ENCODE data around the gene PNMA6E. TPM values are rescaled to one million over a fixed set of nuclear protein-coding genes. Genes with fewer than 3 reads are reported as not detected.

Gene PNMA6E
- polyA plus RNA-seq, 3 donors = not detected

GRCh38 chrX:153365670-153366069, 35.5 kb downstream of the PNMA6E start:
- DNase-seq (ENCODE audit: low read depth in 3 of 3, low spot score in 2 of 3) = no peak

DNA sequence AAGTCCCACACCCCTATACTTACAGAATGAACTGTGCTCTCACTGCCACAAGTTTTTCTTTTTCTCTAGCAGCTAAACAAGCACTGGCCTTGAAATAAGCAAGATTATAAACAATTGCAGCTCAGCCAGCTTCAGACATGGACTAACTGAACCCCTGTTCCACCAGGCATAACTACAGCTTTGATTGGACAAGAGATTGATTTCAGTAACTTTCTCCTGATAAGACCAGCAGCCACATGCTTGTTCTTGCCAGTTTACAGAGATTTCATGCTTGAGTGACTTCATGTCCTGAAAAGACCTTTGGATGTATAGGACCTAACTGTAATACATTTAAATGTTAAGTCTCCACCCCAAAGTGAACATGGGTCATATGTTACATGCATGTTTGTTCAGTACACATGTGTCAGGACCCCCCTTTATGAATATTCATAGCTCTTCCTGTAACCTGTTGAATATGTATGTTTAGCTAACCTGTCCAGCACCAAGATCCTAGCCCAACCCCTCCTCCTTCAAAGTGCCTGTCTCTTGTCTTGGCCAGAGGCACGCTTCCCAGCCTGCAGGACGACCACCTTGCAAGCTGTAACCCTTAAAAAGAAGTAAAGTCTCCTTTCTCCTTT, 39.3 kb downstream of the PNMA6E start:
- DNase-seq (ENCODE audit: low read depth in 3 of 3, low spot score in 2 of 3) = no peak

DNA sequence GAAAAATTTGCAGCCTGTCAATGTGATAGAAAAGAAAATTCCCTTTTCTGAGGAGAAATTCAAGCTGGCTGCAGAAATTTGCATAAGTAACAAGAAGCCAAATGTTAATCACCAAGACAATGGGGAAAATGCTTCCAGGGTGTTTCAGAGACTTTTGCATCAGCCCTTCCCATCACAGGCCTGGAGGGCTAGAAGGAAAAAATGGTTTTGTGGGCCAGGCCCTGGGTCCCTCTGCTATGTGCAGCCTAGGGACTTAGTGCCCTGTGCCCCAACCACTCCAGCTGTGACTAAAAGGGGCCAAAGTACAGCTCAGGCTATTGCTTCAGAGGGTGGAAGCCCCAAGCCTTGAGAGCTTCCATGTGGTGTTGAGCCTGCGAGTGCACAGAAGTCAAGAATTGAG, 43.3 kb downstream of the PNMA6E start:
- DNase-seq (ENCODE audit: low read depth in 3 of 3, low spot score in 2 of 3) = no peak

DNA sequence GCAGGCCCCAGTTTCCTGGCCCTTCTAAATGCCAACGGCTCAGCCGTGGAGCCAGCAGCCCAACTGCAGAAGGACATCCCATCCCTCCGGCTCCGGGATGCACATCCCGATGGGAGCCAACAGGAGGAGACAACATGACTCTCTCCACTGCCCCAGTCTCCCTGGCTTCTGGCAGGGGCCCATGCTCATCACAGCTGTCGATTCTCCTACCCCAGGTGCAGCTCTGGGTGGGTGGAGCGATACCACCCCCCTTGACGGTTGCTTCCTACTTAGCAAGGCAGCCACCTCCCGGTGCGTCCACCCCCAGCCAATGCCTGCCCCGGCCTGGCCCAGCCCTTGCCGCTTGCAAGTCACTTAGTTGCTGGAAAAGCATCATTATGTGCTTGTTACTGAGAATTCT, 47.7 kb downstream of the PNMA6E start:
- DNase-seq (ENCODE audit: low read depth in 3 of 3, low spot score in 2 of 3) = no peak

GRCh38 chrX:153352858-153353257, 48.3 kb downstream of the PNMA6E start:
- no peak for DNase-seq (ENCODE audit: low read depth in 3 of 3, low spot score in 2 of 3)

GRCh38 chrX:153351981-153352380, 49.2 kb downstream of the PNMA6E start:
- no peak for DNase-seq (ENCODE audit: low read depth in 3 of 3, low spot score in 2 of 3)

DNA sequence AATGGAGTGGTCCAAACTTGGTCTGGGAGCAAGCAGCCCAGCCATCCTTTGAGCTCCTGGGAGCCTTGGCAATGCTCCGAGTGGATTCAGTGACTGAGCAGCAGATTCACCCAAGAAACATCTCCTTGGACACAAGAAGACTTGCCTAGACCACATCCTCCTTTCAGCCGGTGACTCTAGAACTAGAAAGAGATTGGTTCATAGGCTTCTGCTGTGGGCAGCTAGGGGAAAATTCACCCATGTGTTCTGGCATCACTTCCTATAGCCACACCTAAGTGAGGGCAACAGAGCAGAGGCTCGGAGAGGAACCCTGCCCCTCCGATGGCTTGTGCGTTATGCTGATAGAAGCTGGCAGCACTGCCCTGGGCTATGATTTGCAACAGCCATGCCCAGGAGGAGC, 51.2 kb downstream of the PNMA6E start:
- no peak for DNase-seq (ENCODE audit: low read depth in 3 of 3, low spot score in 2 of 3)

GRCh38 chrX:153348421-153348820, 52.7 kb downstream of the PNMA6E start:
- no peak for DNase-seq (ENCODE audit: low read depth in 3 of 3, low spot score in 2 of 3)

GRCh38 chrX:153347530-153347929, 53.6 kb downstream of the PNMA6E start:
- no peak for DNase-seq (ENCODE audit: low read depth in 3 of 3, low spot score in 2 of 3)

Other genes starting within 250 kb of the PNMA6E start
- gene MAGEA1, start 222.1 kb downstream of the PNMA6E start, polyA plus RNA-seq (ENCODE audit: insufficient read length in 3 of 3) = not detected
- under 1 TPM; 0.04 to 0.12 (median 0.10) TPM for gene PNMA6F, start 79.6 kb downstream of the PNMA6E start, polyA plus RNA-seq (ENCODE audit: insufficient read length in 3 of 3)
- 10 to 100 TPM; 18.5 to 19.4 (median 18.8) TPM for gene ZNF275, start 67.2 kb downstream of the PNMA6E start, polyA plus RNA-seq (ENCODE audit: insufficient read length in 3 of 3)
- under 1 TPM; 0.75 to 0.98 (median 0.80) TPM for gene ZFP92, start 10.1 kb upstream of the PNMA6E start, polyA plus RNA-seq (ENCODE audit: insufficient read length in 3 of 3)
- gene TREX2, start 44.7 kb upstream of the PNMA6E start, polyA plus RNA-seq (ENCODE audit: insufficient read length in 3 of 3) = under 1 TPM; 0.21 to 0.24 (median 0.24) TPM
- gene HAUS7, start 69.2 kb upstream of the PNMA6E start, polyA plus RNA-seq (ENCODE audit: insufficient read length in 3 of 3) = 10 to 100 TPM; 21.1 to 25.3 (median 22.8) TPM
- 100 to 1,000 TPM; 144 to 189 (median 175) TPM for gene BGN, start 93.6 kb upstream of the PNMA6E start, polyA plus RNA-seq (ENCODE audit: insufficient read length in 3 of 3)
- gene ATP2B3, start 116.3 kb upstream of the PNMA6E start, polyA plus RNA-seq (ENCODE audit: insufficient read length in 3 of 3) = under 1 TPM; 0.11 to 0.24 (median 0.14) TPM
- gene CCNQ, start 197.8 kb upstream of the PNMA6E start, polyA plus RNA-seq (ENCODE audit: insufficient read length in 3 of 3) = 10 to 100 TPM; 17.2 to 19.6 (median 18.7) TPM
- gene DUSP9, start 245.9 kb upstream of the PNMA6E start, polyA plus RNA-seq (ENCODE audit: insufficient read length in 3 of 3) = 10 to 100 TPM; 37.8 to 46.1 (median 41.7) TPM